ENCODE results near the gene GHRHR.

The GHRHR gene

DNA sequence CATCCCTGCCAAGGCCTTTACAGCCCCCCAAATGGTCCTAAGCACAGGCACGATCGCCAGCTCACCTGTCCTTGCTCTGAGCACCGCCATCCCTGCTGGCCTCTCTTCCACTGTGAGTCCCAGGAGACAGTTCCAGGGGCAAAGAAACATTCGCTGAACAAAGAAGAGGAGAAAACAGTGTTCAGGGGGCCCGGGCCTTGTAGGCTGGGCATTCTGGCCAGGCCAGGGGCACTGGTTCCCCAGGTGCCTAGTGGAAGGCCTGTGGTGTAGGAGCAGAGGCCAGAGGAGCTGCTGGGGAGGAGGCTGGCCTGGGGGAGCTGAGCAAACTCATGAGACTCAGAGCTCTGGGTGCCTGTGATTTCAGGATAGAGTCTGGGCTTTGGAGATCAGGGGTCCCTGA, 29.5 kb upstream of the GHRHR start:
- H3K27ac ChIP-seq = no peak overlapping the region
- TF ChIP-seq, protein P1, sequence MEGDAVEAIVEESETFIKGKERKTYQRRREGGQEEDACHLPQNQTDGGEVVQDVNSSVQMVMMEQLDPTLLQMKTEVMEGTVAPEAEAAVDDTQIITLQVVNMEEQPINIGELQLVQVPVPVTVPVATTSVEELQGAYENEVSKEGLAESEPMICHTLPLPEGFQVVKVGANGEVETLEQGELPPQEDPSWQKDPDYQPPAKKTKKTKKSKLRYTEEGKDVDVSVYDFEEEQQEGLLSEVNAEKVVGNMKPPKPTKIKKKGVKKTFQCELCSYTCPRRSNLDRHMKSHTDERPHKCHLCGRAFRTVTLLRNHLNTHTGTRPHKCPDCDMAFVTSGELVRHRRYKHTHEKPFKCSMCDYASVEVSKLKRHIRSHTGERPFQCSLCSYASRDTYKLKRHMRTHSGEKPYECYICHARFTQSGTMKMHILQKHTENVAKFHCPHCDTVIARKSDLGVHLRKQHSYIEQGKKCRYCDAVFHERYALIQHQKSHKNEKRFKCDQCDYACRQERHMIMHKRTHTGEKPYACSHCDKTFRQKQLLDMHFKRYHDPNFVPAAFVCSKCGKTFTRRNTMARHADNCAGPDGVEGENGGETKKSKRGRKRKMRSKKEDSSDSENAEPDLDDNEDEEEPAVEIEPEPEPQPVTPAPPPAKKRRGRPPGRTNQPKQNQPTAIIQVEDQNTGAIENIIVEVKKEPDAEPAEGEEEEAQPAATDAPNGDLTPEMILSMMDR (conservative IDR thresholded peaks at IDR 0.05) = no peak

DNA sequence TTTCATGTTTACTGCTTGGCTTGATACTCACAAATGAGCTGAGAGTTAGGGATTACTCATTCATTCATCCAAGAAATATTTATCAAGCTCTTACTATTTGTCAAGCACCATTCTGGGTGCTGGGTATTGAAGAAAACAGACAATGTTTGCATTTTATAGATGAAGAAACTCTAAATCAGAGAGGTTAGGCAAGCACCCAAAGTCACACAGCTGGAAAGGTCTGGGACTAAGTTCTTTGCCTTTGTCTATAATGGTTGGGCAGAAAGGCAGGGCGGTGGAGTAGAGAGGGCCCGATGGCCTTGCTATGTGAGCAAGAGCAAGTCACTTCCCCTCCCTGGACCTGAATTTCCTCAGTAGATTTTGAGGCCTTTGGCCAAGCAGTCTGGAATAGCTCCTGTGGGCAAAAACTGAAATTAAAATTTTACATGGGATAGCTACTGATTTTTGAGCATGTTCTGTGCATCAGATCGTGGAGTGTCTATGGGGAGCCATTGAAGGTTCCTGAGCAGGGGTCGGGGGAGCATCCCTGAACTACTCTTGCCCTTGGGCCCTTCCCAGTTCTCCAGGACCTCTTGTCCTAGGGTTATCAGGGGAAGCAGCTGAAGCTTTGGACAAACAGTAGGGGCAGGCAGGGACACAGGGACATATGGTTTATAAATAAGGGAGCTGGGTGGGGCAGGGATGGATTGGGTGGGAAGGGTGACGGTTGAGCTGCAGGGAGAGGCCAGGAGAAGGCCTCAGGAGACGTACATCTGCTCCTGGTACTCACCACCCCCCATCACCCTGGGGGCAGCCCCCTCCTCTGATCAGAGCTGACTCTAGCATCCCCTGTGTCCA, 28.8 kb upstream of the GHRHR start:
- H3K27ac ChIP-seq = no peak overlapping the region
- TF ChIP-seq, protein P1 (conservative IDR thresholded peaks at IDR 0.05) = no peak

DNA sequence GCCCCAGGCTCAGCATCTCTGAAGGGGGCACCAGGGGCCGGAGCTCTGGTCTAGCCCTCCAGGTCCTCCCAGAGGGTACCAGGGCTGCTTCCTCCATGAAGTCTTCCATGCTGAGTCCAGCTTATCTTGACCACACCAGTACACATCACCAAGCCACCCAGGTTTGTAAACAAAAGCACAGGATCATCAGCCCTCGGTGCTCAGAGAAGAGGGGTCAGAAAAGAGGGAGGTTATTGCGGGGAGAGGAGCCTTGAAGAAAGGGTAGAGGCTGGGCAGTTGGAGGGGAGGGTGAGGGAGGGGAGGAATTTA, 28.2 kb upstream of the GHRHR start:
- TF ChIP-seq, protein P1 (conservative IDR thresholded peaks at IDR 0.05) = no peak
- H3K27ac ChIP-seq = no peak overlapping the region

DNA sequence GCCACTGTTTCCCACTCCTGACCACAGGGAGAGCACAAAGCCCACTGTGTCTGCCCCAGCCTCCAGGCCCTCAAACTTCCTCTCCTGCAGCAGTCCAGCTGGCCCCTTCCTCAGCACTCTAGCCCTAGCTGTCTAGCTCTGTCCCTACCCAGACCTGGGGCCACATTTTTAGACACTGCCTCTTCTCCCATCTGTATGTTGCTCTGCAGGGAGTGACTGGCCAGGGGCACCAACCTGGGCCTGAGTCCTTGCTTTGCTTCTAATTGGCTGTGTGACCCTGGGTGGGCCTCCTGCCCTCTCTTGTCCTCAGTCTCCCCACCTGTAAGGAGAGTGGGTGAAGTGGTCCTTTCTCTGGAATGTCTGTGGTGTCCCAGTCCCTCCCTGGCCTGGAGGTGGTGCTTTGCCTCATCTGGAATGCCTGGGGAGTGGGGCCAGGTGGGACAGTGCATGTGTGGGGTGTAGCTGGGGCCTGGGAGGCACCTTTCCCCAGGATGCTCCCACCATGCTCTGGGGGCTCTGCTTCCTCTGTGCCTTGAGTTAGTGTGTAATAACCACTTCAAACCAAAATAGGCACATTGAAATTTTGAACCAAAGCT, 27.0 kb upstream of the GHRHR start:
- TF ChIP-seq, protein P1 (conservative IDR thresholded peaks at IDR 0.05) = no peak
- H3K27ac ChIP-seq = no peak overlapping the region

DNA sequence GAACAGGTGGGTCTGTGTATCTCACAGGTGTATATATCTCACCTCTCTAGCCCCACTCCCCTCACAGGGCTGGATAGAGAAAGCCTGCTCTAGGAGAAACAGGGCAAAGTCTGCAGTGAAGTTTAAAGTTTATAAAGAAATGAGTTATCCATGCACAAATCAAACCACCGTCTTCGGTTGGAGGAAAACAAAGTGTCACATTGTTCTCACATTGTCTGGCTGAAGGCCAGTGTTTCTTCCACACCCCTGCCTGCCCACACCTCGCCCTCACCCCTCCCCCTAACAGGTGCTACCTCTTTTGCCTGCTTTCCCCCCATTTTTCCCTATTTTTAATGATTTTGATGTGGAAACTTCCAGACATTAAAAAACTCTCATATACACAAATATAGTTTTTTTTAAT, 26.3 kb upstream of the GHRHR start:
- TF ChIP-seq, protein P1 (conservative IDR thresholded peaks at IDR 0.05) = no peak
- H3K27ac ChIP-seq = no peak overlapping the region

DNA sequence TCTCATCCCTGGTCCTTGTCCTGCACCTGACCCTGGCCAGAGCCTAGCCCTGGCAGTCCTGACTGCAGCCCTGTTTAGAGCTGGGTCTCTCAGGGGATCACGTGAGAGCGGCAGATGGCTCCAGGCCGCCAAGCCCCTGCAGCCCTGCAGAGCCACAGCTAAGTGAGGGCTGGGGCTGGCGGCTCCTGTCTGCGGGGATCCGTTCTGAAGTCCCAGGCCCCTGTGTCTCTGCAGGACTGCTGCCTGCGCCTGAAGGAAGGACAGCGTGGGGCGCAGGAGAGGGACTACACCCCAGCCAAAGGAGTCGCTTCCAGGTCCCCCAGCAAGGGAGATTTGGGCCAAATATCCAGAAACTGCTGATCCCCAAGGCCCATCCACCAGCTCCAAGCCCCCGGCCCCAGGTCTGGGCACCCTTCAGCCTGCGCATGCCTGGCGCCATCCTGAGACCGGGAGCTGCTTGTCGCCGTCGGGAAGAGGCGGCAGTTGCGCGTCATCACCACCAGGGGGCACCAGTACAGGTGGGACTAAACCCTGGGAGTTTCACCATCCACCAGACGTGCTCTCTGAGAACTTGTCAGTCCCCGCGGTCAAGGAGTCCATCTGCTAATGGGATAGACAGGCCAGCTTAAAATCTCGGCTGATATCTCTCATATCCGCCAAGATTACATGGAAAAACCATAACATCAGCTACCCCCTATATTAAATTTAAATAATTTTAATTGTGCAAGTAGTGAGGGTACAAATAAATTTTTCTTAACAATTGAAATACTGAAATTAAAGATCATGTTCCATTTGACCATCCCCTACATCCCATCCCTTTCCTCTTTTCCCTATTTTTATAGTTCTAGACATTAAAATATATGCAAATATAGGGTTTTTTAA, 25.1 kb upstream of the GHRHR start:
- TF ChIP-seq, protein P1 (conservative IDR thresholded peaks at IDR 0.05) = peak; percentile 96
- H3K27ac ChIP-seq = peak overlapping the region; percentile 23; the same call in 1 of the 2 replicates
